Nephron progenitor cell (in vitro differentiated cells): ENCODE measurements around the gene ERG28.
A peak's percentile ranks its signal among the peaks of the same experiment; 100 is the strongest.

Source experiments
- DNase-seq: peaks from one replicate; pipeline ENCODE4 v3.0.0; 2021
- H3K27ac Mint-ChIP-seq: 2 replicates; pipeline ENCODE4 v1.8.0; 2021; ENCODE audit warnings: mild to moderate bottlenecking, moderate library complexity, mixed read lengths
- H3K27me3 Mint-ChIP-seq: 2 replicates; pipeline ENCODE4 v1.8.0; 2021; ENCODE audit warnings: mild to moderate bottlenecking, low read depth, mixed read lengths; ENCODE audit not compliant: poor library complexity
- H3K36me3 Mint-ChIP-seq: 2 replicates; pipeline ENCODE4 v1.8.0; 2021; ENCODE audit warnings: low read depth, mixed read lengths
- H3K4me1 Mint-ChIP-seq: 2 replicates; pipeline ENCODE4 v1.8.0; 2021; ENCODE audit warnings: mixed read lengths
- H3K4me3 Mint-ChIP-seq: 2 replicates; pipeline ENCODE4 v1.8.0; 2021; ENCODE audit warnings: mild to moderate bottlenecking, moderate library complexity, mixed read lengths
- H3K9me3 Mint-ChIP-seq: 2 replicates; pipeline ENCODE4 v1.8.0; 2021; ENCODE audit warnings: mild to moderate bottlenecking, moderate library complexity, mixed read lengths
- TF ChIP-seq, protein P1 (sequence below): fragments of 200-600 bp; sonication (generic); IDR thresholded peaks from 2 replicates; pipeline ENCODE4 v1.5.0; 2021; ENCODE audit warnings: antibody characterized with exemption

The ERG28 gene

DNA sequence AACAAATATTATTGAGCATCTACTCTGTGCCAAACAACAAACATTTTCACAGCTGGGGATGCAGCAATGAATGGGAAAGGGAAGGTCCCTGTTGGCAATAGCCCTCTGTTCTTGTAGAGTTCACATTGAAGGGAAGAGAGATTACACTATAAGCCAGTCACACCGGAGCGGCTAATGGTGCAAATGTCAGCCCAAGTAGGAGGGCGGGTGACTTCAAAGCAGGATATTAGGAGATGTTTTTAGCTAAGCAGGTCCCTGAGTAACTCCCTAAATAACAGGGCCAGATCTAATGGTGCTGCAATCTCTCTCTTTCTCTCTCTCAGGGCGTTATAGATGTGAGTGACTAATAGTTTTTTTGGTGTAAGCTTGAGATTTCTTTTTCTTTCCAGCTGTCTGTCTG is 51.6 kb downstream of the ERG28 start:
- Mint-ChIP-seq H3K27me3 (peaks cover 4% of the 10 kb centered on the region), H3K4me1 (peaks cover 44% of the 10 kb centered on the region), H3K4me3 (no peak overlapping the region), H3K9me3 (peaks cover 27% of the 10 kb centered on the region), H3K36me3 (no peaks in the 10 kb centered on the region), H3K27ac (no peak overlapping the region)
- DNase-seq: no peak
- TF ChIP-seq, protein P1, sequence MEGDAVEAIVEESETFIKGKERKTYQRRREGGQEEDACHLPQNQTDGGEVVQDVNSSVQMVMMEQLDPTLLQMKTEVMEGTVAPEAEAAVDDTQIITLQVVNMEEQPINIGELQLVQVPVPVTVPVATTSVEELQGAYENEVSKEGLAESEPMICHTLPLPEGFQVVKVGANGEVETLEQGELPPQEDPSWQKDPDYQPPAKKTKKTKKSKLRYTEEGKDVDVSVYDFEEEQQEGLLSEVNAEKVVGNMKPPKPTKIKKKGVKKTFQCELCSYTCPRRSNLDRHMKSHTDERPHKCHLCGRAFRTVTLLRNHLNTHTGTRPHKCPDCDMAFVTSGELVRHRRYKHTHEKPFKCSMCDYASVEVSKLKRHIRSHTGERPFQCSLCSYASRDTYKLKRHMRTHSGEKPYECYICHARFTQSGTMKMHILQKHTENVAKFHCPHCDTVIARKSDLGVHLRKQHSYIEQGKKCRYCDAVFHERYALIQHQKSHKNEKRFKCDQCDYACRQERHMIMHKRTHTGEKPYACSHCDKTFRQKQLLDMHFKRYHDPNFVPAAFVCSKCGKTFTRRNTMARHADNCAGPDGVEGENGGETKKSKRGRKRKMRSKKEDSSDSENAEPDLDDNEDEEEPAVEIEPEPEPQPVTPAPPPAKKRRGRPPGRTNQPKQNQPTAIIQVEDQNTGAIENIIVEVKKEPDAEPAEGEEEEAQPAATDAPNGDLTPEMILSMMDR: no peak

DNA sequence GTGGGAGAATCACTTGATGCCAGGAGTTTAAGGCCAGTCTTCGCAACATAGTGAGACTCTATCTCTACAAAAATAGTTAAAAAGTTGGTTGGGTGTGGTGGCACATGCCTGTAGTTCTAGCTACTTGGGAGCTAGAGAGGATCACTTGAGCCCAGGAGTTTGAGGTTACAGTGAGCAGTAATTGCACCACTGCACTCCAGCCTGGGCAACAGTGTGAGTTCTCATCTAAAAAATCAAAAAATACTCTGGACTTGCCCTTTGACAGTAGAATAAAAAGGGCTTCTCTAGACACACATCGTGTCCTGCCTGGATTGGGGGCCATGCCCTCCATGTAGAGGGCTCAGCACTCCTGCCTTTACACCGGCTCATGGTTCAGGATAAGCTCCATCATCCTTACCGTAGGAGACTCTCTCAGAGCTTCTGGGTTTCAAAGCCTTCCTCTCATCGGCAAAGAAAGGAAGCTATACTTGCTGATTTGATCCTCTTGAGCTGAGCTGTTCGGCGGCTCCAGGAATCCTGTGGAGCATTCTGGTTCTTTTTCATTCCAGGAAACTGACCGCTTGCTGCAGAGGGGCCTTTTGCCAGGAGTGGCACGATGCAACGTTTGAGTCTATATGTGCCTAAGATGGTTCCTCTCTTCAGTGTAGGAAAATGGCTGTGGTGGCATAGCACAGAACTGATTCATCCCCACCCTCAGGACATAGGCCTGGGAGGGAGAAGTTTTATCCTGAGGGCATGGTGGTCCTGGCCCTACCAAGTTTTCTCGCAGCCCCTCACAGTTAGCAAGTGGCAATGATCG is 52.6 kb downstream of the ERG28 start:
- H3K4me3 Mint-ChIP-seq: no peak overlapping the region

DNA sequence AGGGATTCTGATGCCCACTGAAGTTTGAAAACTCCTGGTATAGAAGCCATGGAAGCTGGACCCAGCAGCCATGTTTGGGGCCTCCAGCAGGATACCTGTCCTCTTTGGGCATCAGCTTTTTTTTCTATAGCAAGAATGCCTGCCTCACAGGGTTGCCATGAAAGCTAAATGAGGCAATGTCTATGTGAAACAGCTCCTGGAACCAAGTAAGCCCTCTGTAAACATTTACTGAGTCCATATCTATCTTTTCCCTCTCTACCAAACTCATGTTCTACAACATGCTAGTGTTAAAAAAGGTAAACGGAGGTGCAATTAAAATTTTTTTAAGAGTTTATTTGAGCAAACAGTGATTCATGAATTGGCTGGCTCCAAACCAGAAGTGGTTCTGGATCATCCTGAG is 53.6 kb downstream of the ERG28 start:
- H3K4me1 Mint-ChIP-seq: peaks cover 36% of the 10 kb centered on the region
- no peak overlapping the region for H3K4me3 Mint-ChIP-seq
- peaks cover 8% of the 10 kb centered on the region for H3K27me3 Mint-ChIP-seq
- H3K36me3 Mint-ChIP-seq: no peaks in the 10 kb centered on the region
- no peak overlapping the region for H3K27ac Mint-ChIP-seq
- TF ChIP-seq, protein P1: no peak
- H3K9me3 Mint-ChIP-seq: peaks cover 16% of the 10 kb centered on the region
- no peak for DNase-seq

More for the DNA sequence above, 52.6 kb downstream of the ERG28 start:
- Mint-ChIP-seq H3K9me3 (peaks cover 21% of the 10 kb centered on the region), H3K27me3 (peaks cover 4% of the 10 kb centered on the region), H3K4me1 (peaks cover 44% of the 10 kb centered on the region), H3K27ac (no peak overlapping the region), H3K36me3 (no peaks in the 10 kb centered on the region)
- TF ChIP-seq, protein P1: no peak
- DNase-seq: no peak

DNA sequence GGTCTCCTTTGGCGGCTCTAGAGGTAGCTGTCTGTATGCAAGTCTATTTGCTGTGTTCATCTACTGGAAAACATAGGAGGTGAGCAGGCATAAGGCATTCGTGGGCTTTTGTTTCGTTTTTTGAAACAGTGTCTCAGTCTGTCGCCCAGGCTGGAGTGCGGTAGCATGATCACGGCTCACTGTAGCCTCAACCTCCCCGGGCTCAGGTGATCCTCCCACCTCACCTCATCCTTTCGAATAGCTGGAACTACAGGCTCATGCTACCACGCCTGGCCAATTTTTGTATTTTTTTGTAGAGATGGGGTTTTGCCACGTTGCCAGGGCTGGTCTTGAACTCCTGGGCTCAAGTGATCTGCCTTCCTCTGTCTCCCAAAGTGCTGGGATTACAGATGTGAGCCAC is 54.8 kb downstream of the ERG28 start:
- H3K27me3 Mint-ChIP-seq: peaks cover 9% of the 10 kb centered on the region
- peaks cover 16% of the 10 kb centered on the region for H3K9me3 Mint-ChIP-seq
- peak overlapping the region; percentile 74 for H3K27ac Mint-ChIP-seq
- DNase-seq: no peak
- peaks cover 32% of the 10 kb centered on the region for H3K4me1 Mint-ChIP-seq
- no peaks in the 10 kb centered on the region for H3K36me3 Mint-ChIP-seq
- H3K4me3 Mint-ChIP-seq: no peak overlapping the region
- TF ChIP-seq, protein P1: no peak

DNA sequence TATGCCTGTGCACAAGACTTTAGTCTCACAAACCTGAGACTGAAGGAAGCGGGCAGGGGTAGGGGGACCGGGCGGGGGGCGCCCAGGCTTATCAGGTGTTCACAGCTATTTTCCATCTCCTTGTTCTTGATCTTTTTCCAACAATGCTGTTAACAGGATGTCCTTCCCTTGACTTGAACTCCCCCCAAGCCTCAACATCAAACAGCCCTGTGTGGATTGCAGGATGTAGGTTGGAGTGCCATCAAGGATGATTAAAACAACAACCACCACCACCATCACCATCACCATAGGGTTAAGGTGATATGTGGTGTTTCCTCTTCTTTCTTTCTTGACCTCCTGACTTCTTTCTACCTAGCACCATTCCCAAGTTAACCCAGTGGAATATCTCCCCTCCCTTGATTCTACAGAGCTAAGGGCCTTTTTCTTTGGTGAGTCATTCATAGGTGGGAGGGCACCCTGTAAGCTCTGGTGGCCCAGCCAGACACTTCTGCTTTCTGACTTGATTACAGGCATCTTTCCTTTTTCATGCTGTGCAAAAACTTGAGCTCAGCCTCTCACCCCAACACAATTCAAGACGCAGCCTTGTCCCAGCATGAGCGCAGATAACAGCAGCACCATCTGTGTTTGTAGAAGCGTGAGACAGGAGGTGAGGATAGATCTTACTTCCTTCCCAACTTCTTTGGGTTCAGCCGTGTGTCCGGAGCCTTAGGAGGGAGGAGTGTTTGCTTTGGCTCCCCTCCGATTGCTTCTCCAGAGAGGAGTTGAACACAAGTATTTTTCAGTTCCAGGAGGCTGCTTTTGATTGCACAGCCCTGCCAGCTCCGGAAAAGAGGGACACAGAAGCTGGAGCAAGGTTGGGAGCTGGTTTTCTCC is 55.5 kb downstream of the ERG28 start:
- no peak for DNase-seq
- Mint-ChIP-seq H3K27ac (peak overlapping the region; percentile 74), H3K27me3 (peaks cover 9% of the 10 kb centered on the region), H3K4me1 (peaks cover 25% of the 10 kb centered on the region), H3K4me3 (no peak overlapping the region), H3K9me3 (peaks cover 16% of the 10 kb centered on the region), H3K36me3 (no peaks in the 10 kb centered on the region)
- TF ChIP-seq, protein P1: no peak
